Midbrain (tissue), 1 donor: ENCODE measurements around the gene AP1M1.

Experiments used
- DNase-seq: peaks from one replicate; lab custom pipeline; 2025; lab: John Stamatoyannopoulos, UW

AP1M1 gene

DNA sequence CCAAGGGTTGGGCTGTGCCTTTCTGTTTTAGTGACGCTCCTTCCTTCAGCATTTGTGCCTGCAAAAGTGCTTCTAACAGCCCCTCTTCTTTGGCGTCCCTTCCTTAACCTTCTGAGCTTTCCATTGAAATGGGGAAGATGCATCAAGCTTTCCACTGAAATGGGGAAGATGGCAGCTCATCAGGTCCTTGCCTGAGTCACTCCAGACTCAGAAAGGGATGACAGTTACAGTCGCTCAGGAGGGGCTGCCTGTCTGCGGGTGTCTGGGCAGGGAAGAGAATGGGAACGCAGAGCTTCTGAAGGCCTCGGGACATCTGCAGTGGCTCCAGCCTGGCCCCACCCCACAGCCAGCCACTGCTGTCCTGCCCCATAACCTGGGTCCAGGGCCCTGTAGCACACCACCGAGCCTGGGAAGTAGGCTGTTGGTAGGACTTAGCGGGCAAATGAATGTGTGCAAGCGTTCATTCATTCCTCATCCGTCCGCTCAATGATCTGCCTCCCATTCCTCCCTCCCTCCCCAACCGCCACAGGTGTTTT lies 9.8 kb downstream of the AP1M1 start:
- DNase-seq, result no peak

- DNase-seq, result no peak
Measured at GRCh38 chr19:16208064-16208759, 10.5 kb downstream of the AP1M1 start.

GRCh38 chr19:16208847-16209665 lies 11.3 kb downstream of the AP1M1 start:
- DNase-seq, result no peak

GRCh38 chr19:16210168-16210567 lies 12.5 kb downstream of the AP1M1 start:
- no peak for DNase-seq

- DNase-seq, result no peak
Measured at GRCh38 chr19:16213076-16213475, 15.4 kb downstream of the AP1M1 start.

GRCh38 chr19:16216744-16217670 lies 19.3 kb downstream of the AP1M1 start:
- DNase-seq, result no peak

- DNase-seq, result no peak
Measured at GRCh38 chr19:16217716-16218451, 20.2 kb downstream of the AP1M1 start.

- DNase-seq, result no peak
Measured at GRCh38 chr19:16218851-16219250, 21.1 kb downstream of the AP1M1 start.

DNA sequence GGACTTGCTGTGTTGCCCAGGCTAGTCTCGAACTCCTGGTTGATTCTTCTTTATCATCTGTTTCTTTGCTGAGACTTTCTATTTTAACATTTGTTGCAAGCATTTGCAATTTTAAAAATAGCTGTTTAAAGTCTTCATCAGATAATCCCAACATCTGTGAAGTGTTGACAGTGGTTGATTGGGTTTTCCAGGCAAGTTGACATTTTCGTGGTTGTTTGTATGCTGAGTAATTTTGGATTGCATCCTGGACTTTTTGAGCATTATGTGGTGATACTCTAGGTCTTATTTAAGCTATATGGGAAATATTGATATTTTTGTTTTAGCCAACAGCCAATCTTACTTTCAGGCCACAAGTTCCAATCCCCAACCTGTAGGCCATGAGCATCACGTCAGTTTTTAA lies 25.1 kb downstream of the AP1M1 start:
- no peak for DNase-seq

DNA sequence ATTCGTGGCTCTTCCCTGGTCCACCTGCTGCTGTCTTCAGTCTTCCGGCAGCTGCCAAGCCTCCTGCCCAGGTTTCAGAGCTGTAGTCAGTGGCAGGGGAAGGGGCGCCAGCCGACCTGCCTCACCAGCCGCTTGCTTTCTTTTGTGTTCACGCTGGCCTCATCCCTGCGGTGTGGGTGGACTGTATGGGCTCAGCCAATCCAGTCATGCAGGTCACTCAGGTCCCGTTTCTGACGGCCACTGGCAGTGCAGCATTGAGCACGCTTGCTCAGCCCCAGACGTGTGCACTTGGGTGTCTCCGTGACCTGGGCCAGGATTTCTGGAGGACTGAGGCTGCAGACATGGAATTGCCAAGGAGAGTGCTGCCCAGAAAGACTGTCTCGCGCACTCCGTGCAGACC lies 26.0 kb downstream of the AP1M1 start:
- no peak for DNase-seq

DNA sequence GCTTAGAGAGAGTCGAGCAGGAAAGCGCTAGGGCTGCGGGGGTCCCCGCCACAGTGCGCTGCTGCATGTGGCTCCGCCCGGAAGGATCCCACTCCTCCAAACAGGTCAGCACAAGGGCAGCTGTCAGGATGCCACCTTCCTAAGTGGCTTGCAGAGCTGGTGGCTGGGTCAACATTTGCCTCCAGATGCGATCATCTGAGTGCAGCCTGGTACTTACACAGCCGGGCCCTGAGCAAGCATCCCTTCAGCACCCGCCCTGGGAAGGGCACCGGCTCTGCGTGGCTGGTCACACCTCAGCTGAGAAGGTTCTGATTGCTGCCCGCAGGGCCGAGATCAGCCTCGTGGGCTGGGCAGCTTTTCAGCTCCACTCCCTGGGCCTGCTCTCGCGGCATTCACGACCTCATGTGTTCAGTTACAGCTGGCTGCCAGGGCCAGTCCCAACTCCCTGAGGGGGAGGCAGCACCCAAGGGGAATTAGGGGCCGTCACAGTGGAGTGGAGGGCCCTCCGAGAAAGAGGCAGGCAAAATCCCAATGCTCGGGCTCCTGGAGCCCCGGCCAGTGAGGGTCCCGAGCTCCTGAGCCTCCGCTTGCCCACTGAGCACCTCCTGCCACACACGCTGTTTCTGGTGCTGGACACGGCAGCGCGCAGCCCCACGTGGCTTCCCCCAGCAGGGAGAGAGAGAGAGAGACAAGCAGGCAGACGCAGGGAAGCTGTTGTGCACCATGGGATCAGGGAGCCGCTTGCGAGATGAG lies 26.8 kb downstream of the AP1M1 start:
- DNase-seq, result no peak

GRCh38 chr19:16225279-16226183 lies 27.8 kb downstream of the AP1M1 start:
- no peak for DNase-seq

DNA sequence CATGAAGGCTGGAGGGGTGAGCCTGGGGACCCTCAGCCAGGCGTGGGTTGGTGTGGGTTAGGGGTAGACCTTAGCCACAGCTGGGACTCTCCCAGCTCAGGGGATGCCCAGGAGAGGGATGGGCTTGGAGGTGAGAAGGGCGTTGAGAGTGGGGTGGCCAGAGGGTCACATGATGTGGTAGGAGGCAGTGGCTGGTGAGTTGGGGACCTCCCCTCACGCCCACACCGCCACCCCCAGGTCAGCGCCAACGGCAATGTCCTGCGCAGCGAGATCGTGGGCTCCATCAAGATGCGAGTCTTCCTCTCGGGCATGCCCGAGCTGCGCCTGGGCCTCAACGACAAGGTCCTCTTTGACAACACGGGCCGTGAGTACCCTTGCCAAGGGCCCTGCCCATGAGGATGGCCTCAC lies 28.5 kb downstream of the AP1M1 start:
- DNase-seq, result no peak

- no peak for DNase-seq
Measured at GRCh38 chr19:16226878-16227836, 29.4 kb downstream of the AP1M1 start.

- no peak for DNase-seq
Measured at GRCh38 chr19:16227837-16228636, 30.3 kb downstream of the AP1M1 start.

DNA sequence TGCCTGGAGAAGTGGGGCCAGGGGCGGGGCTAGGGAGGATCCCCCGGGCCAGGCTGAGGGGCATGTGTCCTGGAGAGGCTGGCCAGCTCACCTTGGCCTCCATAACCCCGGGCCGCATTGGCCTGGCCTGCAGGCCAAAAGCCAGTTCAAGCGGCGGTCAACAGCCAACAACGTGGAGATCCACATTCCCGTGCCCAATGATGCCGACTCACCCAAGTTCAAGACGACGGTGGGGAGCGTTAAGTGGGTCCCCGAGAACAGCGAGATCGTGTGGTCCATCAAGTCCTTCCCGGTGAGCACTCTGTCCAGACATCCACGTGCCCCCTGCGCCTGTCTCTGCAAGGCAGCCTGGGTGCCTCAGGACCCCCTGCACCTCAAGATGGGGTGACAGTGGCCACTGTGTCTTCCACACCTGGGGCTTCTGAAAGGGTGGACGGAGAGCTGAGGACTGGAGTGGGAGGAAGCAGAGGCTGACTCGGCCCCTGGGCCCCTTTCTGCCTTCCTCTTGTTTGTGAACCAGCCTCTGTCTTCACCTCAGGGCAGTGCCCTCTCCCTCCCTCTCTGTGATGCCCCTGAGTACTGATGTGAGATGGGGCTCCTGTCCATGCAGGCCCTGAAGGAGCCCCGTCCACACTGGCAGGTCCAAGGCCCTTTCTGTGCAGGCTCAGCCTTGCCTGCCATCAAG lies 31.1 kb downstream of the AP1M1 start:
- DNase-seq, result no peak

GRCh38 chr19:16229322-16229641 lies 31.6 kb downstream of the AP1M1 start:
- no peak for DNase-seq
